T follicular helper cell (primary cell): ENCODE measurements around the gene ADPRHL1.
"Not testable (repeated sequence)": the region's sequence is repeated elsewhere in the genome, so short reads cannot be mapped to it uniquely, and the experiment has no call there.

Source experiments
- DNase-seq: peaks from one replicate; pipeline ENCODE4 v3.0.0-alpha.2; 2020; ENCODE audit warnings: low read depth

ADPRHL1 gene

GRCh38 chr13:113371061-113371460 lies 82.2 kb downstream of the ADPRHL1 start:
- DNase-seq: no peak

- no peak for DNase-seq
These were observed 83.4 kb downstream of the ADPRHL1 start for GRCh38 chr13:113369881-113370280.

GRCh38 chr13:113369189-113369588 lies 84.1 kb downstream of the ADPRHL1 start:
- no peak for DNase-seq

- DNase-seq: not testable (repeated sequence)
These were observed 84.9 kb downstream of the ADPRHL1 start for GRCh38 chr13:113368353-113368752.

- DNase-seq: no peak
These were observed 85.5 kb downstream of the ADPRHL1 start for GRCh38 chr13:113367771-113368170.

GRCh38 chr13:113367020-113367560 lies 86.2 kb downstream of the ADPRHL1 start:
- DNase-seq: no peak

- DNase-seq: no peak
These were observed 87.2 kb downstream of the ADPRHL1 start for GRCh38 chr13:113365971-113366588.

- DNase-seq: no peak
These were observed 87.7 kb downstream of the ADPRHL1 start for GRCh38 chr13:113365583-113365970.

- DNase-seq: no peak
These were observed 88.2 kb downstream of the ADPRHL1 start for GRCh38 chr13:113364901-113365582.

GRCh38 chr13:113364311-113364889 lies 88.9 kb downstream of the ADPRHL1 start:
- no peak for DNase-seq

GRCh38 chr13:113361406-113361805 lies 91.9 kb downstream of the ADPRHL1 start:
- no peak for DNase-seq

GRCh38 chr13:113360446-113360845 lies 92.8 kb downstream of the ADPRHL1 start:
- DNase-seq: no peak

- DNase-seq: no peak
These were observed 93.7 kb downstream of the ADPRHL1 start for GRCh38 chr13:113359571-113359970.

- DNase-seq: no peak
These were observed 94.6 kb downstream of the ADPRHL1 start for GRCh38 chr13:113358653-113359190.

GRCh38 chr13:113357529-113357928 lies 95.8 kb downstream of the ADPRHL1 start:
- no peak for DNase-seq

GRCh38 chr13:113356596-113356995 lies 96.7 kb downstream of the ADPRHL1 start:
- no peak for DNase-seq

GRCh38 chr13:113355621-113356020 lies 97.7 kb downstream of the ADPRHL1 start:
- no peak for DNase-seq

- no peak for DNase-seq
These were observed 98.3 kb downstream of the ADPRHL1 start for GRCh38 chr13:113354831-113355610.

- DNase-seq: no peak
These were observed 100.0 kb downstream of the ADPRHL1 start for GRCh38 chr13:113353254-113353653.

GRCh38 chr13:113351514-113352026 lies 101.7 kb downstream of the ADPRHL1 start:
- DNase-seq: no peak

- no peak for DNase-seq
These were observed 102.4 kb downstream of the ADPRHL1 start for GRCh38 chr13:113350938-113351335.
